LNCaP clone FGC (cell line): ENCODE measurements around the gene LRRC25.

Experiments
- DNase-seq: peaks from one replicate; pipeline ENCODE4 v3.0.0-alpha.2; 2011; ENCODE audit warnings: low read depth
- H3K4me3 ChIP-seq: 2 replicates; pipeline ENCODE4 v1.5.1; 2011; ENCODE audit warnings: mild to moderate bottlenecking, low read depth, low read length, control low read depth
- CTCF ChIP-seq: IDR thresholded peaks from 2 replicates; pipeline ENCODE4 v1.5.1; 2012; ENCODE audit warnings: mild to moderate bottlenecking; ENCODE audit not compliant: control insufficient read depth, insufficient read depth; ENCODE audit errors: extremely low read depth

The LRRC25 gene

GRCh38 chr19:18439025-18439909, 41.8 kb upstream of the LRRC25 start:
- TF ChIP-seq CTCF = no peak
- DNase-seq = no peak
- no peak overlapping the region for H3K4me3 ChIP-seq

GRCh38 chr19:18438331-18439024, 41.1 kb upstream of the LRRC25 start:
- no peak for DNase-seq
- peak overlapping the region; percentile 64 for H3K4me3 ChIP-seq
- no peak for TF ChIP-seq CTCF

- no peak for DNase-seq
These were observed 40.3 kb upstream of the LRRC25 start, which contains the start of gene ISYNA1 for GRCh38 chr19:18437491-18438330. ISYNA1 (minus strand) TSS chr19:18438133; CDS start chr19:18437979, 154 bp downstream.

GRCh38 chr19:18436671-18437490, 39.5 kb upstream of the LRRC25 start:
- no peak for TF ChIP-seq CTCF
- DNase-seq = no peak
- H3K4me3 ChIP-seq = peak overlapping the region; percentile 23

More at GRCh38 chr19:18437491-18438330, 40.3 kb upstream of the LRRC25 start, which contains the start of gene ISYNA1:
- H3K4me3 ChIP-seq = peak within 1 kb of the TSS; percentile 64
- no peak for TF ChIP-seq CTCF

GRCh38 chr19:18435842-18436670, 38.6 kb upstream of the LRRC25 start:
- no peak for TF ChIP-seq CTCF
- DNase-seq = no peak
- H3K4me3 ChIP-seq = no peak overlapping the region
